Stimulated activated CD8-positive, alpha-beta memory T cell treated with anti-CD3 and anti-CD28 coated beads, Interleukin-12 subunit alpha, Interleukin-12 subunit beta, amount 100 ng/mL, for 24 hours (primary cell): ENCODE measurements around the gene TBC1D22A.
"Not testable (repeated sequence)": the region's sequence is repeated elsewhere in the genome, so short reads cannot be mapped to it uniquely, and the experiment has no call there.

Experiments used
- DNase-seq: peaks from one replicate; pipeline ENCODE4 v3.0.0-alpha.2; 2020; ENCODE audit errors: extremely low read depth

Gene TBC1D22A

GRCh38 chr22:47046411-47047065, 284.1 kb downstream of the TBC1D22A start:
- no peak for DNase-seq

GRCh38 chr22:47047321-47048122, 285.1 kb downstream of the TBC1D22A start:
- DNase-seq, result no peak

- no peak for DNase-seq
These were observed 285.9 kb downstream of the TBC1D22A start for GRCh38 chr22:47048123-47049077.

- DNase-seq, result no peak
These were observed 286.7 kb downstream of the TBC1D22A start for GRCh38 chr22:47049078-47049624.

GRCh38 chr22:47049736-47050400, 287.4 kb downstream of the TBC1D22A start:
- not testable (repeated sequence) for DNase-seq

GRCh38 chr22:47050401-47051051, 288.1 kb downstream of the TBC1D22A start:
- DNase-seq, result no peak

GRCh38 chr22:47051441-47052071, 289.1 kb downstream of the TBC1D22A start:
- DNase-seq, result no peak

- DNase-seq, result no peak
These were observed 290.0 kb downstream of the TBC1D22A start for GRCh38 chr22:47052236-47053012.

GRCh38 chr22:47053013-47053725, 290.7 kb downstream of the TBC1D22A start:
- DNase-seq, result no peak

- no peak for DNase-seq
These were observed 291.3 kb downstream of the TBC1D22A start for GRCh38 chr22:47053726-47054141.

- DNase-seq, result no peak
These were observed 292.0 kb downstream of the TBC1D22A start for GRCh38 chr22:47054231-47055072.

GRCh38 chr22:47055073-47055355, 292.6 kb downstream of the TBC1D22A start:
- DNase-seq, result no peak

- no peak for DNase-seq
These were observed 293.0 kb downstream of the TBC1D22A start for GRCh38 chr22:47055461-47055860.

- DNase-seq, result no peak
These were observed 293.5 kb downstream of the TBC1D22A start for GRCh38 chr22:47055921-47056320.

- no peak for DNase-seq
These were observed 293.9 kb downstream of the TBC1D22A start for GRCh38 chr22:47056361-47056760.

- DNase-seq, result no peak
These were observed 294.5 kb downstream of the TBC1D22A start for GRCh38 chr22:47056776-47057470.

- DNase-seq, result no peak
These were observed 295.6 kb downstream of the TBC1D22A start for GRCh38 chr22:47057916-47058585.
